ENCODE results near the gene ANKRD31.
"Not testable (repeated sequence)": the region's sequence is repeated elsewhere in the genome, so short reads cannot be mapped to it uniquely, and the experiment has no call there.

The ANKRD31 gene, protein sequence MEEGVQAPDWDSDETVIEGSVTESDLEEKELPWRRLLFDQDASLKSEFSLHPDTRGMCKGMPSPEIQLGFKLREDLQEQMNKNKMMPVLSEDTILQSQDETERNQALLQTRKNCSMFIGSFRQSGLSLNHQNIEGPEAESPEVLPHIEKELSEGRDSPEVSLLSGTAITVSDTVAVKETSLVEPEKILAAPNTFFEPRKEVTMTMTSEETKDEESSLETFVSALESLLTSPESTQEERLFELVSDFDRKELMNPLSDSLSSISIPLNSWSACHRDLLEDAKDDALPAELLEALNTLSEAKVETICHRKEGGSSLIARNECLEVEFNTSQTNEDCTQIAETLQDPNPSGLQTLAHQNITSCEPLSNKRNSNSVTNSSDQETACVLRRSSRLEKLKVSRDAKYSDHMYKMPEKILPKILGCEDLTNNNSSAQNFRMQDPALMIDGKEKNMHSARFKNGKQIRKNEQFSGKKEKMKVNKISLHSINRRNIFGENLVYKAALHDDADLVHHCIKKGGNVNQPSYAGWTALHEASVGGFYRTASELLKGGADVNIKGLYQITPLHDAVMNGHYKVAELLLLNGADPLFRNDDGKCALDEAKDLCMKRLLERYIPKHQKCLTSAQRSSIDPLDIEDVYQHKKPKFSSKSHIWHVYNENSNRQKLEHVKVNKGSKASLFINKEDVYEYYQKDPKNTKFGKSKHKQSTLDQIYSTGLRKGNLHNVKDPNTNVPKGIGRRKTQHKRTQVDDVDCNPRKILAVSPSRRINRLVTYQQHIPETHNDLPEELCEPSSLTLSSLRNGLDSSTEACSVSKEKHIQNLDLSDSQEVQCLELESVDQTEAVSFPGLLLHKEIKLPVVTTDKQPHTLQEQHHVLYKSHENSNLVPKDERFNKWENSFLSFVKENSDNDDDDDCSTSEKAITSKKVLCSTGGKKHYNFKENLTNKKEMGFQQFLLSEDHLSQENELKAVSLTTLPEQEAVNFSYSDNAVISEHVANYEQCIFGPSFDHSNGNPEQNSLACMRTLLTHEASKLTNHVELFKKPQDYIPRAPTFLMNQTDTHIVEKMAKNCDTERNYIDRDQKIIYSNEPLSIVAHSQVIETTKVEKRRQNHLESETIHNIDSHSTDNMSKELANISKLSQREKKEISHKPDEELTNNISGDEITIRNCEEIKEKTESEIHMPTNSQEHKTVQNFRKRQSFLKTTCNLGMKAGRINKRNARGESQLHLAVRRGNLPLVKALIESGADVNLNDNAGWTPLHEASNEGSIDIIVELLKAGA (N-terminal part only)

DNA sequence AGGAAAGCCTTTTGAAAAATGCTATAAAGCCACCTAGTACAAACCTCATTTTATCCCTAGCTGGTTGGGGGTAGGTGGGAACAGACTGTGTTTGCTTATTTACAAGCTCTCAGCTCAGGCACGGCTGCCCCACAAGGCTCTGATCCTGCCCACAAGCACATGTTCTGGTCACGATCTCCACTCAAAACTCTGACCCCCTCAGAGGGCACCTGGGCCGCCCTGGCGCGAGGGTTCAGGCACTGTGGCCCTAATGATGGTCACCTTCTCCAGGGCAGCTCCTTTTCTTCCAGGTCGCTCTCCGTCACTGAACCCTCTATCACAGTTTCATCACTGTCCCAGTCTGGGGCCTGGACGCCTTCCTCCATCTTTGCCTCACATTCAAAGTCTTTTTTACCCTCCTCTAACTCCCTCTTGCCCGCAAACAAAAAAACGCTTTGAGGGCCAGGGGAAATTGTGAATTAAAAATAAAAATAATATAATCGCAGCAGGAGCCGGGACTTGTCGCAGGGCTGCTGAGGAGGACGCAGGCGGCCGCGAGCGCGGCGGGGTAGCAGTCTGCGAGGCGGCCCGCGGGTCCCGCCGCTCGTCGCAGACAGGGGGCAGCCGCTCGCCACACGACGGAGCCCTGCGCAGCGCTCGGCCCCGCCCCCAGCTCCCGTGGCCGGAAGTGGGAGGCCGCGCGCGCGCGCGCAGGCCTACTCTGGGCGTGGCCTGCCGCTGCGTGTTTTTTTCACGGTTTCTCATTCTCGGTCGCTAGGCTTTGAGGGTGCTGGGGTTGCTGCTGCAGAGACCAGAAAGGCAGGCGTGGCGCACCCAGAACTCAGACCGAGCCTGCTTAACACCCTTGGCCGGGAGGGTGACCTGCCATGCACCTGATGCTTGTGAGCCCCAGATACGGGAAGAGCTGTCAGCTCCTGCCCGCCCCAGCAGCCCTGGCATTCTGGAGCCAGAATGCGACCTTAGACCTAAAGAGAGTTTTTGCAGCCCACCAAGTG lies at the start of gene ANKRD31:
Gene ANKRD31 (minus strand): TSS at position 557 of the 995 bp plus-strand sequence. CDS start 192 bp downstream, at position 365.
- DNase-seq (ENCODE audit: low spot score): peak; percentile 91

DNA sequence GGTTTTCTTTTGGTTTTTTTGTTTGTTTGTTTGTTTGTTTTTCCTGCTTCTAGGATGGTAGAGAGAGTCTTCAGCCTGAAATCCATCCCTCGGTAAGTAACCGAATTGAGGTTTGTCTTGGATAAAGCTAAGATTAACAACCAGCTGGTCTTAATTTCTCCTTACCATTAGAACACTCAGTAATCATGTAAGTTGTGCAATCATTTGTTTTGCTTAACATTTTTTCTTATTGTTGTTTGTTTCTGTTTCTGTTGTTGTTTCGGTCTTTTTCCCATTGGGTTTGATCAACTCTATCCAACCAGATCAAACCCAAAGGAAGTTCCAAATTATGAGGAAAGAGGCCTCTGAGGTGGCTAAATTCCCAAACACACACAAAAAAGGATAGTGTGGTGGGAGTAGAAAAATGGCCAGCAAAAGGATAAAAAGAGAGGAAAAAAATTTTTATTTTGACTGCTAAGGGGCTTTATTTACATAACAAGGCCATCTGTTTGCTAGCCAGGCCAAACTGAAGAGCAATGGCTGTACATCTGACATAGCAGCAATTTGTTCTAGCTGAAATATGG lies 49.6 kb upstream of the ANKRD31 start:
- DNase-seq (ENCODE audit: low spot score): no peak

DNA sequence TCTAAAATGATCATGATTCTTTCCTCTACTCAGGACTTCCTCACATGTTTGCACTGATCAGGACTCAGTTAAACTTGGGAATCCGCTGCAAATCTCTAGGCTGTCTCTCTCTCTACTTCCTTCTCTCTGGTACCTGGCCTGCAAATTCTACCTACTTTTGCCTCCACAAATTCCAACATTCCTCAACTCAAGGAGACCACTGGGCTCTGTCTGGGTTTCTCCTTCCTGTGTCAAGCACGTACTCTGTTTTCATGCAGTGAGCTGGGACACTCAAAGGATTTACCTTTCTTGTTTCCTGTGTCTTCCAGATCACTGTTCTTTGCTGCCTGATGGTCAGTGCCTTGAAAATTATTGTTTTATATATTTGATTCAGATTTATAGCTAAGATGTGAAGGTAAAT lies 45.9 kb upstream of the ANKRD31 start:
- no peak for DNase-seq (ENCODE audit: low spot score)

DNA sequence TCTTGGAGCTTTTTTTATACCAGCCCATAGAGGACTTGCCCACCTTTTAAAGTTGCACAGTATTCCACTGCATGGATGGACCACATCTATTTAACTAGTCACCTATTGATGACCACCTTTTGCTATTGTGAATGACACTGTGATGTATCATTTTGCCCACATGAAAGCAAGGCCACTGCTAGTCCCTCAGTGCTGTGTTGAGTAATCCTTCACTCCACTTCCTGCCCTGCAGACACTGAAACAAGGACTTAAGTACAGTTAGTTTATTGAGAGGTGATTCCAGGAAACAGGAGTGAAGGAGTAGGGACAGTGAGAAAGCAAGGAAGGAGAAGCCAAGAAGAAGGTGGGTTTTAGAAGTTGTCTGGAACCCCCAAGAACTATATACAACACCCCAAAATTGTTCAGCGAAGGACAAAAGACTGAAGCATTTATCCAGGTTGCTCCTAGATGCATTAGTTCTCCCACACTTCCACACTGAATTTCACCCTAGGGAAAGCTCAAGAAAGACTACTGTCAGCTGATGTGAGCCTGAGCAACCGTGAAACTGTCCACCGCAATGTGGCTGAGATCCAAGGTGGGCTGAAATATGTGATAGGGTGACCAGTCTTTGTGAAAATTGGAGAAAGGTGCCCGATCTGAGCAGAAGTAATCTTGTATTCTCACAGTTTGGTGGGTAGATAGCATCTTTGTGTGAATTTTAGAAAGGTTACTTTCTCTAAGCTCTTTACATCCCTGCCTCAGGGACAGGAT lies 45.2 kb upstream of the ANKRD31 start:
- no peak for DNase-seq (ENCODE audit: low spot score)

DNA sequence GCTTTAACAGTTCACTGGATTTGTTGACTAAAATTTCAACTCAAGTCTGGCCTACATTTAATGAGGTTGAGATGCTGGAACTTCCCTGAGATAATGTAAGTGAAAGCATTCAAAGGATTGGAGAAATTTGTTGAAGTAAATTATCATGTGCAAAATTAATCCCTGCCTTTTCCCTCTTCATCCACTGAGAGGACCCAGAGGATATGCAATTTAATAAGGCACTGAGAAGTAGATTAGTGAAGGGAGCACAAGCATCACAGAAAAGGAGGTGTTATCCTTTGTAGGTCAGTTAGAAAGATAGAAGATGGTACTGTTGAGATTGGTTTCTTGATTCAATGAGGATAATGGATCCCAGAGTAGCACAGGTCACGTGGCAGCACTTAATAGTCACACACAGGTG lies 42.6 kb upstream of the ANKRD31 start:
- no peak for DNase-seq (ENCODE audit: low spot score)

DNA sequence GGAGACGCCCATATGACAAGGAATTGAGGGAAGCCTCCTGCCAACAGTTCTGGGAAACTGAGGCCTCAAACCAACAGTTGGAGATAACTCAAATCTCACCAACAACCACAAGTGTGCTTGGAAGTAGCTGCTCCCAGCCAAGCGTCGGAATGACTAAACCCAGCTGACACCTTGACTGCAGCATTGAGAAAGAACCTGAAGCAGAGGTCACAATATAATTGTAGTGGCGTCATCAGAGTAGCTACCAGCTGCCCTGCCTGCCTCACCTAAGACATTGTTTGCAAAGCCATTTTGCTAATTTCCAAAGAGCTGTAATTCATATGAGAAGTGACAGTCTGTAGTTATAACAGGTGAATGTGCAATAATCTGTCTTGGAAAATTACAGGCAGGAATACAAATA lies 40.8 kb upstream of the ANKRD31 start:
- no peak for DNase-seq (ENCODE audit: low spot score)

DNA sequence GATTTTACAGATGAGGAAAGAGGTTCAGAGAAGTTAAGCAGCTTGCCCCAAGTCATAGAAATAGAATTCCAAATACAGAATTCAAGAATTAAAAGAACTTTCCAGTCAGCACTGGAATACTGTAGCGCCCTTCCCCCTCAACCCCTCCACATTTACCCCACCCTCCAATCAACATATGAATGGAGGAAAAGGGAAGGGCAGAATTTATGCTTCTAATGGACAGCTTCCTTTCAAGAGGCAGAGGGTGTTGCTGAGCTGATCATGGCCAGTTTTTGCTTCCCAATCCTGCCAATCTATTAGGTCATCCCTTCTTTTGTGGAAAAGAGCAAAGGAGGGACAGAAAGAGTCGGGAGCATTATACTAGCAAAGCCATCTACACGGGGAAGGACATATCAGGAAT lies 39.1 kb upstream of the ANKRD31 start:
- DNase-seq (ENCODE audit: low spot score): no peak

DNA sequence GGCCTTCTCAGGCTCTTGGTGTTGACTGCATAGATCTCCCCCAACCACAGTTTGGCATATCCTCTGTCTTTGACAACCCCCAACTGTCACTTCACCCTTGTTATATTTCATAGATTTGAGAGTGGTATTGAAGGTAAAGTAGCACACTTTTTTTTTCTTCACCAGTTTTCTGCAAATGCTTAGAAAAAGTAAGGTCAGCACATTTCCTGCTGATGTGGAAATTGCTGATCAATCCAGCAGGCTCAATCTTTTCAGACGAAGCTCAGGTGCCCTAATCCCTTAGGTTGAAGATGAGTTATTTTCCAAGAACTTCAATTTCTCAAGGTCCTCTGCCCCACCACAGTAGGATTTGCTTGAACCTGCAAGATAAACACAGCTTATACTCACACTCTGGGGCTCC lies 38.5 kb upstream of the ANKRD31 start:
- DNase-seq (ENCODE audit: low spot score): no peak

DNA sequence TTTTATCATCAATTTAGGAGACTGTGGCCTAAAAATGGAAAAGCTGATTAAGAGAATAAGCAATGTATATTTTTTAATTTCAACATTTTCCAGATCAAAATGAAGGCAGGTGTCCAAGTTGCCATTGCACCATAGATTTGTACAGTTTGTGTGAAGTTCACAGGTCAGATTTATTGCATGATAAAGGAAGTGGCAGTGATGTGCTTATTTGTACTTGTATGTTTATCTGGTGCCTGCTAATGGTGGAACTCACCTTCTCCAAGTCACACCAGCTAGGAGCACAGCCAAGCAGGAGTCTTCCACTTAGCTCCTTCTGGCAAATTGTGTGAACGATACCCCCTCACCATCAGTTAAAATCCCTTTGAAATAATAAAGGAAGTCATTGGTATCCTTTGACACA lies 37.8 kb upstream of the ANKRD31 start:
- no peak for DNase-seq (ENCODE audit: low spot score)

DNA sequence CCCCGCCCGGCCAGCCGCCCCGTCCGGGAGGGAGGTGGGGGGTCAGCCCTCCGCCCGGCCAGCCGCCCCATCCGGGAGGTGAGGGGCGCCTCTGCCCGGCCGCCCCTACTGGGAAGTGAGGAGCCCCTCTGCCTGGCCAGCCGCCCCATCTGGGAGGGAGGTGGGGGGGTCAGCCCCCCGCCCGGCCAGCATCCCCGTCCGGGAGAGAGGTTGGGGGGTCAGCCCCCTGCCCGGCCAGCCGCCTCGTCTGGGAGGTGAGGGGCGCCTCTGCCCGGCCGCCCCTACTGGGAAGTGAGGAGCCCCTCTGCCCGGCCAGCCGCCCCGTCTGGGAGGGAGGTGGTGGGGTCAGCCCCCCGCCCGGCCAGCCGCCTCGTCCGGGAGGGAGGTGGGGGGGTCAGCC lies 33.9 kb upstream of the ANKRD31 start:
- DNase-seq (ENCODE audit: low spot score): not testable (repeated sequence)

DNA sequence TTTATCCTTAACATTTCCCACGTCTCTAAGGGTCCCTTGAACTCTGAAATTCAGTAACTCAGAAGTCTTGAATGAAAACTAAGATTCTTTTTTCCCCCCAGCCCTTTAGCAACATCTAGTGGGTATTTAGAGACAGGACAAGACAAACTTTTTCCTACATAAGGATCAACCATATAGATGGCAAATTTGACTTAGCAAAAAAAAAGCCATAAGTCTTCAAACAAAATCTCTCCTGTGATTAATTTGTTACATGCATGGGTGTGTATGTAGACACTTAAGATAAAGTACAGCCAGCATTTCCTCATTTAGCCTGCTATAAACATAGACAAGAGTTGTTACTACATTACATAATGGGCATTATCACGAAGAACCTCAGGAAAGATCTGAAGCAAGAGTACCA lies 29.1 kb upstream of the ANKRD31 start:
- DNase-seq (ENCODE audit: low spot score): peak; percentile 47

DNA sequence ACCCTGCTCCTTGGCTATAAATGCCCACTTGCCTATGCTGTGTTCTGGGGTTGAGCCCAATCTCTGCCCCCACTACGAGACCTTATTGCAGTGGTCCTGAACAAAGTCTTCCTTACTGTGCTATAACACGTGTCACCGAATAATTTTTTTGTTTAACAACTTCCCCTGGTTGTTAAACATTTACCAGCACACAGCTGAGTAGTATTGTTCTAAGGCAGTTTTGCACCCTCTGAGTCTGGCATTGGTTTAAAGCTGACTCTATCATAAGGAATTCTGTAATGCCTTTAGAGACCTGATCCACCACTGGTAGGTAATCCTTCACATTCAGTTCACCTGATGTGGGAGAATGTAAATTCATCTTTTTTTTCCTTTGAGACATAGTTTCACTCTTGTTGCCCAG lies 25.6 kb upstream of the ANKRD31 start:
- DNase-seq (ENCODE audit: low spot score): no peak

DNA sequence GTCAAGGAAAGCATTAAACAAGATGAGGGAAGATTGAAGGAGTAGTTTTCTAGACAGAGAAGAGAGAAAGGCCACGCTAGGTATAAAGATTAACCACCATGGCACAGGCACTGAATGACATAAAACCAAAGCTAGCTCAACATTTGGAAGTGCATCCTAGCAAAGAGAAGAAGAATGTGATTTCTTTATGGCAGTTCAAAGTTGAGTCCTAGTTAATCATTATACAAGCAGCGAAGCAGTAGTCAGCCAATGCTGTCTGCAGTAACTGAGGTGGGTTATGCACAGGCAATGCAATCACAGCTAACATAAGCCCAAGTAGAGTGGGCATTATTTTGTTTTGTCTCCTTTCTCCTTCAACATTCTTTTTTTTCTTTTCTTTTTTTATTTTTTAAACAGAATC lies 24.0 kb upstream of the ANKRD31 start:
- no peak for DNase-seq (ENCODE audit: low spot score)

DNA sequence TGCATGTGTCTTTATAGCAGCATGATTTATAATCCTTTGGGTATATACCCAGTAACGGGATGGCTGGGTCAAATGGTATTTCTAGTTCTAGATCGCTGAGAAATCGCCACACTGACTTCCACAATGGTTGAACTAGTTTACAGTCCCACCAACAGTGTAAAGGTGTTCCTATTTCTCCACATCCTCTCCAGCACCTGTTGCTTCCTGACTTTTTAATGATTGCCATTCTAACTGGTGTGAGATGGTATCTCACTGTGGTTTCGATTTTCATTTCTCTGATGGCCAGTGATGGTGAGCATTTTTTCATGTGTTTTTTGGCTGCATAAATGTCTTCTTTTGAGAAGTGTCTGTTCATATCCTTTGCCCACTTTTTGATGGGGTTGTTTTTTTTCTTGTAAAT lies 13.8 kb upstream of the ANKRD31 start:
- DNase-seq (ENCODE audit: low spot score): not testable (repeated sequence)

DNA sequence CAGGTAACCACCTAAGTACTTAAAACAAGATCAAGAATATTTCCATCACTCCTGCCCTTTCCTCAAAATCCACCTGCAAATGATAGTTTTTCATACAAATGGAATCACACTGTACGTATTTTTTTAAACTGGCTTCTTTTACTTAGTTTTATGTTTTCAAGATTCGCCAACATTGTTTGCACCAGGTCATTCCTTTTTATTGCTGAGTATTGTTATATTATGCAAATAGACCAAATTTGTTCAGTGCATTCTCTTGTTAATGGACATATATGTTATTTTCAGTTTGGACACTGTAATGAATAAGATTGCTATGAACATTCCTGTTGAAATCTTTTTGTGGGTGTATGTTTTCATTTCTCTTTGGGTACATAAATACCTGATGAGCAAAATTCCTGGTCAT lies 8.3 kb upstream of the ANKRD31 start:
- no peak for DNase-seq (ENCODE audit: low spot score)

DNA sequence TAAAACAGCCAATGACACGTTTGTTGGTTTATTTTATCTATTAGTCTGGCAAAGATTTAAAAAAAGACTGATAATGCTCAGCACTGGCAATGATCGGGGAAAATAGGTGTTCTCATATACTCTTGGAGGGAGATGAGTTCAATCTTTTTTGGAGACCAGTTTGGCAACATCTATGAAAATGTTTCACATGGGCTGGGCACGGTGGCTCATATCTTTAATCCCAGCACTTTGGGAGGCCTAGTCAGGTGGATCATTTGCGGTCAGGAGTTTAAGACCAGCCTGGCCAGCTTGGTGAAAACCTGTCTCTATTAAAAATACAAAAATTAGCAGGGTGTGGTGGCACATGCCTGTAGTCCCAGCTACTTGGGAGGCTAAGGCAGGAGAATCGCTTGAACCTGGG lies 6.8 kb upstream of the ANKRD31 start:
- DNase-seq (ENCODE audit: low spot score): no peak

DNA sequence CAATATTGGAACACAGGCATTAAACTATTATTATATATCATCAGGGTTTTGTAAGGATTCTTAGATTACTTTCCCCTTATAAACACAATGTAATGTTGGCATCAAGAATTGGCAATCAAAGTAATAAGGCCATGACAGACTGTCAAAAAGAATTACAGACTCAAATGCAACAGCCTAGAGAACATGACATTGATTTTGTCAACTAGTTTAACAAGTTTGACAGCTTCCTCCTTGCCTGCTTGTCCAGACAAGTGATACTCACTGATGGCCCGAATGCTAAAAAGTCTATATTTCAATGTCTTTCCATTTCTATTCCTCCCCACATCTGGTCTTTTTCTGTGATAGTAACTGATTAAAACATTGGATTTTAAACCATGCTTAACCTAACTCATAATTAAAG lies 6.4 kb upstream of the ANKRD31 start:
- DNase-seq (ENCODE audit: low spot score): no peak

DNA sequence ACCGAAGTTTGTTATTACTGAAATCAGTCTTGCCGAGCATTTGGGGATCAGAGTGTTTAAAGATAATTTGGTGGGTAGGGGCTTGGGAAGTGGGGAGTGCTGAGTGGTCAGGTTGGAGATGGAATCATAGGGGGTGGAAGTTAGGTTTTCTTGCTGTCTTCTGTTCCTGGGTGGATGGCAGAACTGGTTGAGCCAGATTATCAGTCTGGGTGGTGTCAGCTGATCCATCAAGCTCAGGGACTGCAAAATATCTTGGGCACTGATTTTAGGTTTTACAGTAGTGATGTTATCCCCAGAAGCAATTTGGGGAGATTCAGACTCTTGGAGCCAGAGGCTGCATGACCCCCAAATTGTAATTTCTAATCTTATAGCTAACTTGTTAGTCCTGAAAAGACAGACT lies 5.4 kb upstream of the ANKRD31 start:
- no peak for DNase-seq (ENCODE audit: low spot score)

DNA sequence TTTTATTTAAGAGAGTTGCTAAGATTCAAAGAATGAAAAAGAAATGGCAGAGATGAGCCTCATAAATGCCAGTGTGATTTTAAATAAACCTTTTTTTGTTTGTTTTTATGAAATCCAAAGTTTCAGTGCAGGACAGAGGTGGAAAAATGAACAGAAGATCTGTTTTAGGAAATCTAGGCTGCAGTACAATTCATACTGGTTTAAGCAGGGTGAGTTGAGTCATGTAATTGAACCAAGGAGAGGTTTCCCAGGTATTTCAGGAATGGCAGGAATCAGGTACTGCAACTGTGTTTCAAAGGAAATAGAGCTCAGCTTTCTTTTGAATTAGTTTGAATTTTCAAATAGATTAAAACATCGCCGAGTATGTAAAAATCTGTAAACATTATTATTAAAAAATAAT lies 3.0 kb upstream of the ANKRD31 start:
- no peak for DNase-seq (ENCODE audit: low spot score)

DNA sequence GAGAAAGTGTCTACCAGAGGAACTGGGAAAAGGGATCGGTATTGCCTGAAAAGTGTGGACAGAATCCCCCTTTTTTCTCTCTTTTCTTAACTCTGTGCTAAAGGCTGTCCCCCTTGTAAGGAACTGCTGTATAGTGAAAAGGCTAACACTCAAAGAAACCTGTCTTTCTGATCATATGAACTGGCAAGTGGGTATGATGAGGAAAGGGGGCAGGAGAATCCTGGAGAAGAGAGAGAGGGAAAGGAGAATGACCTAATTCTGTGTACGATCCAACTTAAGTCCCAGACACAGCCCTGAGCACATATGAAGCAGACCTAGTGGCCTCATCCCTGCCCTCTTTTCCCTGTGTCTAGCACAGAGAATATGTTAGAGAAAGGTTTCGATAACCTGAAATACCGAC lies 967 bp downstream of the ANKRD31 start:
- DNase-seq (ENCODE audit: low spot score): no peak
